22Rv1 (cell line): Measurements from ENCODE around the gene TAF12.

Source experiments
- H3K27ac ChIP-seq: fragments of 450-650 bp; 2 replicates; pipeline ENCODE4 v1.5.1; 2017
- ZFX ChIP-seq: fragments of 450-650 bp; IDR thresholded peaks from 2 replicates; pipeline ENCODE4 v1.6.1; 2017; ENCODE audit warnings: antibody characterized with exemption, borderline replicate concordance
- TF ChIP-seq, protein P1 (sequence below): fragments of 450-650 bp; IDR thresholded peaks from 2 replicates; pipeline ENCODE4 v1.5.1; 2017; ENCODE audit warnings: mild to moderate bottlenecking

The TAF12 gene

GRCh38 chr1:28581531-28582247 lies 61.2 kb downstream of the TAF12 start:
- H3K27ac ChIP-seq = peak overlapping the region; percentile 95
- no peak for TF ChIP-seq ZFX
- TF ChIP-seq, protein P1, sequence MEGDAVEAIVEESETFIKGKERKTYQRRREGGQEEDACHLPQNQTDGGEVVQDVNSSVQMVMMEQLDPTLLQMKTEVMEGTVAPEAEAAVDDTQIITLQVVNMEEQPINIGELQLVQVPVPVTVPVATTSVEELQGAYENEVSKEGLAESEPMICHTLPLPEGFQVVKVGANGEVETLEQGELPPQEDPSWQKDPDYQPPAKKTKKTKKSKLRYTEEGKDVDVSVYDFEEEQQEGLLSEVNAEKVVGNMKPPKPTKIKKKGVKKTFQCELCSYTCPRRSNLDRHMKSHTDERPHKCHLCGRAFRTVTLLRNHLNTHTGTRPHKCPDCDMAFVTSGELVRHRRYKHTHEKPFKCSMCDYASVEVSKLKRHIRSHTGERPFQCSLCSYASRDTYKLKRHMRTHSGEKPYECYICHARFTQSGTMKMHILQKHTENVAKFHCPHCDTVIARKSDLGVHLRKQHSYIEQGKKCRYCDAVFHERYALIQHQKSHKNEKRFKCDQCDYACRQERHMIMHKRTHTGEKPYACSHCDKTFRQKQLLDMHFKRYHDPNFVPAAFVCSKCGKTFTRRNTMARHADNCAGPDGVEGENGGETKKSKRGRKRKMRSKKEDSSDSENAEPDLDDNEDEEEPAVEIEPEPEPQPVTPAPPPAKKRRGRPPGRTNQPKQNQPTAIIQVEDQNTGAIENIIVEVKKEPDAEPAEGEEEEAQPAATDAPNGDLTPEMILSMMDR = peak; percentile 33

- TF ChIP-seq, protein P1 = peak; percentile 57
- TF ChIP-seq ZFX = no peak
- H3K27ac ChIP-seq = peak overlapping the region; percentile 95
These were observed 61.9 kb downstream of the TAF12 start for GRCh38 chr1:28580722-28581530.

- H3K27ac ChIP-seq = peak overlapping the region; percentile 95
- TF ChIP-seq, protein P1 = no peak
- TF ChIP-seq ZFX = no peak
These were observed 63.5 kb downstream of the TAF12 start for GRCh38 chr1:28579401-28579800.

- TF ChIP-seq, protein P1 = no peak
- no peak for TF ChIP-seq ZFX
- H3K27ac ChIP-seq = peak overlapping the region; percentile 95
These were observed 64.1 kb downstream of the TAF12 start for GRCh38 chr1:28578696-28579218.

GRCh38 chr1:28577738-28578536 lies 64.9 kb downstream of the TAF12 start:
- H3K27ac ChIP-seq = peak overlapping the region; percentile 95
- TF ChIP-seq ZFX = no peak
- TF ChIP-seq, protein P1 = no peak

DNA sequence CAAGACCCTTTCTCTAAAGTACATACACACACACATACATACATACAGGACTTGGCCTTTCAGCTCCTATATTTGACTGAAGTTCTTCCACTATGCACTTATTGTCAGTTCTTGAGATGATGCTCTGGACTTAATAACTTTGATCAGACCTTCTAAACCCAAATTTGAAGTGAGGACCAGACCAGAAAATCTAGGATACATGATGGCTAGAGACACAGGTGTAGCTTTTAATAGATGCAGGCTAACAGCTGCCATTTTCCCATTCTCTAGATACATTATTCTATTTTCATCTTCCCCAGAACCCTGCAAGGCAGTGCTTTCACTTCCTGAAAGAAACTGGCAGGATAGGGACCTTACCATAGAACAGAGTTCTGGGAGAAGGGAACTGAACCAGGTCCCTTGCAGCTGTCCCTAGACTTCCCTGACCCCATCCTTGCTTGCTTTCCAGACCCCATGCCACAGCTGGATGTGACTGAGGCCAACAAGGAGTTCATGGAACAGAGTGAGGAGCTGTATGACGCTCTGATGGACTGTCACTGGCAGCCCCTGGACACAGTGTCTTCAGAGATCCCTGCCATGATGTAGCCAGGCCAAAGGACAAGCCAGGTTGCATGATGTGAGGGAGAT lies 65.7 kb downstream of the TAF12 start:
- no peak for TF ChIP-seq ZFX
- TF ChIP-seq, protein P1 = no peak
- H3K27ac ChIP-seq = peak overlapping the region; percentile 95
